Hepatocyte (in vitro differentiated cells): Measurements from ENCODE around the gene BCAS3.

Experiments
- CTCF ChIP-seq: fragments of 200-600 bp; sonication (generic); IDR thresholded peaks from 2 replicates; pipeline ENCODE4 v1.5.1; 2016; ENCODE audit warnings: antibody characterized with exemption, mild to moderate bottlenecking; ENCODE audit not compliant: poor library complexity
- EZH2 ChIP-seq: fragments of 200-600 bp; sonication (generic); IDR thresholded peaks from 2 replicates; pipeline ENCODE4 v1.6.1; 2016; ENCODE audit warnings: antibody characterized with exemption, mild to moderate bottlenecking, borderline replicate concordance

GRCh38 chr17:61058066-61058465 lies 380.4 kb downstream of the BCAS3 start:
- no peak for TF ChIP-seq CTCF
- no peak for TF ChIP-seq EZH2
